Activated CD8-positive, alpha-beta memory T cell treated with anti-CD3 and anti-CD28 coated beads, Interleukin-2, amount 10 ng/mL, durations not matched to agents 7 days and 5 days (primary cell): ENCODE results near the gene TMEM120B. TPM values are rescaled to one million over a fixed set of nuclear protein-coding genes. Genes with fewer than 3 reads are reported as not detected.
A peak's percentile ranks its signal among the peaks of the same experiment; 100 is the strongest.

ENCODE experiments used
- ATAC-seq: fragments of 150-1000 bp; cut with Tn5 transposase; one replicate; pipeline ENCODE4 v1.10.0; 2021; ENCODE audit warnings: moderate library complexity
- CTCF ChIA-PET: fragments of 350-600 bp; sonication (Branson Sonifier 250); formaldehyde crosslinking; loops from one replicate; lab custom pipeline; 2021; ENCODE audit warnings: antibody characterized with exemption; lab: Charles Lee
- DNase-seq: peaks from one replicate; pipeline ENCODE4 v3.0.0-alpha.2; 2020
- H3K27ac Mint-ChIP-seq: one replicate; pipeline ENCODE4 v1.8.0; 2021; ENCODE audit warnings: mild to moderate bottlenecking, mixed read lengths
- H3K27me3 Mint-ChIP-seq: one replicate; pipeline ENCODE4 v1.8.0; 2021; ENCODE audit warnings: mixed read lengths
- H3K36me3 Mint-ChIP-seq: one replicate; pipeline ENCODE4 v1.8.0; 2021; ENCODE audit warnings: mild to moderate bottlenecking, mixed read lengths
- H3K4me1 Mint-ChIP-seq: one replicate; pipeline ENCODE4 v1.8.0; 2021; ENCODE audit warnings: mixed read lengths
- H3K4me3 Mint-ChIP-seq: one replicate; pipeline ENCODE4 v1.8.0; 2021; ENCODE audit warnings: mild to moderate bottlenecking, moderate library complexity, mixed read lengths
- H3K9me3 Mint-ChIP-seq: one replicate; pipeline ENCODE4 v1.8.0; 2022; ENCODE audit warnings: low read depth, mixed read lengths
- total RNA-seq, 2 experiments: library from RNA; stranded (reverse); gene quantifications; one replicate each; pipeline ENCODE4 v1.2.3, GENCODE V29; 2021

Gene TMEM120B
- total RNA-seq, 2 experiments from 2014 or later = 8.8 to 11.0 TPM

- Mint-ChIP-seq H3K27ac (peak overlapping the region; percentile 90), H3K9me3 (no peaks in the 10 kb centered on the region), H3K4me3 (peak overlapping the region; percentile 93), H3K4me1 (peaks cover 53% of the 10 kb centered on the region), H3K36me3 (peaks cover 26% of the 10 kb centered on the region), H3K27me3 (no peaks in the 10 kb centered on the region)
- CTCF ChIA-PET = interaction anchor here (0.7 to 45.4 kb wide), 49 partner anchors 3 to 526 kb away, joined by 3 to 1678 read pairs (median 5); partner anchors contain the start of genes CFAP251, ORAI1, PSMD9 and RHOF
- peak; percentile 10 for ATAC-seq
- DNase-seq = no peak
Measured at GRCh38 chr12:121794534-121795033, 82.0 kb downstream of the TMEM120B start.

- H3K27ac Mint-ChIP-seq = peak overlapping the region; percentile 90
- DNase-seq (peak; percentile 91), ATAC-seq (no peak)
- H3K36me3 Mint-ChIP-seq = peaks cover 22% of the 10 kb centered on the region
- peak overlapping the region; percentile 93 for H3K4me3 Mint-ChIP-seq
- H3K9me3 Mint-ChIP-seq = no peaks in the 10 kb centered on the region
- CTCF ChIA-PET = interaction anchor here (0.6 to 45.4 kb wide), 32 partner anchors 2 to 395 kb away, joined by 3 to 1678 read pairs (median 10); partner anchors contain the start of genes CFAP251, ORAI1, PSMD9 and RHOF
- peaks cover 46% of the 10 kb centered on the region for H3K4me1 Mint-ChIP-seq
- no peaks in the 10 kb centered on the region for H3K27me3 Mint-ChIP-seq
Measured at GRCh38 chr12:121795034-121795968, 82.7 kb downstream of the TMEM120B start.

- DNase-seq = no peak
- H3K4me3 Mint-ChIP-seq = no peak overlapping the region
- CTCF ChIA-PET = interaction anchor here (1.6 to 45.4 kb wide), 5 partner anchors 0 to 93 kb away, joined by 3 to 1678 read pairs (median 130); partner anchors contain the start of genes PSMD9, RHOF and SETD1B
- H3K27ac Mint-ChIP-seq = peak overlapping the region; percentile 34
- ATAC-seq = no peak
- peaks cover 33% of the 10 kb centered on the region for H3K4me1 Mint-ChIP-seq
- no peaks in the 10 kb centered on the region for H3K27me3 Mint-ChIP-seq
- H3K9me3 Mint-ChIP-seq = no peaks in the 10 kb centered on the region
- peaks cover 23% of the 10 kb centered on the region for H3K36me3 Mint-ChIP-seq
Measured at GRCh38 chr12:121796855-121797751, 84.6 kb downstream of the TMEM120B start.

- H3K27me3 Mint-ChIP-seq = no peaks in the 10 kb centered on the region
- peak overlapping the region; percentile 76 for H3K4me3 Mint-ChIP-seq
- no peak for ATAC-seq
- no peaks in the 10 kb centered on the region for H3K9me3 Mint-ChIP-seq
- H3K36me3 Mint-ChIP-seq = peaks cover 19% of the 10 kb centered on the region
- DNase-seq = no peak
- CTCF ChIA-PET = interaction anchor here (1.4 to 45.4 kb wide), 5 partner anchors 1 to 95 kb away, joined by 3 to 1678 read pairs (median 7); partner anchors contain the start of genes PSMD9, RHOF and SETD1B
- H3K27ac Mint-ChIP-seq = peak overlapping the region; percentile 92
- H3K4me1 Mint-ChIP-seq = peaks cover 35% of the 10 kb centered on the region
Measured at GRCh38 chr12:121797937-121798786, 85.6 kb downstream of the TMEM120B start.

GRCh38 chr12:121798787-121799155 is 86.2 kb downstream of the TMEM120B start:
- CTCF ChIA-PET = interaction anchor here (1.1 to 45.4 kb wide), 6 partner anchors 1 to 108 kb away, joined by 3 to 1678 read pairs (median 6); partner anchors contain the start of genes PSMD9, RHOF and SETD1B
- ATAC-seq = no peak
- DNase-seq = no peak
- peak overlapping the region; percentile 92 for H3K27ac Mint-ChIP-seq
- H3K4me3 Mint-ChIP-seq = peak overlapping the region; percentile 76
- H3K4me1 Mint-ChIP-seq = peaks cover 35% of the 10 kb centered on the region
- H3K9me3 Mint-ChIP-seq = no peaks in the 10 kb centered on the region
- H3K36me3 Mint-ChIP-seq = peaks cover 19% of the 10 kb centered on the region
- H3K27me3 Mint-ChIP-seq = no peaks in the 10 kb centered on the region

GRCh38 chr12:121799156-121799841 is 86.7 kb downstream of the TMEM120B start:
- Mint-ChIP-seq H3K36me3 (peaks cover 19% of the 10 kb centered on the region), H3K27me3 (no peaks in the 10 kb centered on the region), H3K27ac (peak overlapping the region; percentile 92), H3K9me3 (no peaks in the 10 kb centered on the region), H3K4me3 (peak overlapping the region; percentile 76), H3K4me1 (peaks cover 34% of the 10 kb centered on the region)
- CTCF ChIA-PET = interaction anchor here (0.7 to 45.4 kb wide), 7 partner anchors 2 to 108 kb away, joined by 3 to 1678 read pairs (median 6); partner anchors contain the start of genes PSMD9, RHOF and SETD1B
- peak; percentile 77 for DNase-seq
- peak; percentile 5 for ATAC-seq

GRCh38 chr12:121799842-121800693 is 87.5 kb downstream of the TMEM120B start:
- H3K27me3 Mint-ChIP-seq = no peaks in the 10 kb centered on the region
- H3K4me1 Mint-ChIP-seq = peaks cover 27% of the 10 kb centered on the region
- H3K9me3 Mint-ChIP-seq = no peaks in the 10 kb centered on the region
- peak overlapping the region; percentile 92 for H3K27ac Mint-ChIP-seq
- peaks cover 21% of the 10 kb centered on the region for H3K36me3 Mint-ChIP-seq
- DNase-seq = peak; percentile 88
- ATAC-seq = peak; percentile 37
- CTCF ChIA-PET = interaction anchor here (0.7 to 45.4 kb wide), 6 partner anchors 3 to 109 kb away, joined by 3 to 1678 read pairs (median 11); partner anchors contain the start of genes PSMD9, RHOF and SETD1B
- H3K4me3 Mint-ChIP-seq = peak overlapping the region; percentile 76

- DNase-seq (peak; percentile 84), ATAC-seq (peak; percentile 10)
- Mint-ChIP-seq H3K4me1 (peaks cover 26% of the 10 kb centered on the region), H3K27ac (peak overlapping the region; percentile 100), H3K27me3 (no peaks in the 10 kb centered on the region), H3K9me3 (no peaks in the 10 kb centered on the region), H3K36me3 (peaks cover 24% of the 10 kb centered on the region), H3K4me3 (peak overlapping the region; percentile 89)
- CTCF ChIA-PET = interaction anchor here (0.6 to 45.4 kb wide), 4 partner anchors 3 to 911 kb away, joined by 3 to 1678 read pairs (median 848); partner anchors contain the start of genes PSMD9, RHOF and SETD1B
Measured at GRCh38 chr12:121800694-121801594, 88.4 kb downstream of the TMEM120B start.

- peaks cover 35% of the 10 kb centered on the region for H3K4me1 Mint-ChIP-seq
- peak overlapping the region; percentile 89 for H3K4me3 Mint-ChIP-seq
- ATAC-seq (no peak), DNase-seq (peak; percentile 70)
- H3K9me3 Mint-ChIP-seq = no peaks in the 10 kb centered on the region
- H3K36me3 Mint-ChIP-seq = peaks cover 29% of the 10 kb centered on the region
- peak overlapping the region; percentile 100 for H3K27ac Mint-ChIP-seq
- CTCF ChIA-PET = interaction anchor here (1.4 to 45.4 kb wide), 5 partner anchors 4 to 116 kb away, joined by 3 to 1678 read pairs (median 17); partner anchors contain the start of genes CFAP251, PSMD9, RHOF and SETD1B
- no peaks in the 10 kb centered on the region for H3K27me3 Mint-ChIP-seq
Measured at GRCh38 chr12:121801595-121802484, 89.3 kb downstream of the TMEM120B start.
